Keratinocyte (primary cell): ENCODE results near the gene VWA5B2.

ENCODE experiments used
- CTCF ChIP-seq, 3 experiments: IDR thresholded peaks in 1 of 3; conservative IDR thresholded peaks in 1 of 3; optimal IDR thresholded peaks in 1 of 3; 2 replicates in 2 of 3; 3 replicates in 1 of 3; pipeline versions ENCODE3 to v1.5.1; 2011; ENCODE audit warnings: low read length in 3 of 3, mild to moderate bottlenecking in 3 of 3, moderate library complexity in 2 of 3, control low read depth in 1 of 3, inconsistent platforms in 1 of 3; ENCODE audit not compliant: insufficient read depth in 2 of 3; ENCODE audit errors: extremely low read depth in 1 of 3
- EZH2 ChIP-seq: IDR thresholded peaks from one replicate; pipeline ENCODE4 v1.6.1; 2012; ENCODE audit warnings: inconsistent platforms, mild to moderate bottlenecking, low read length, moderate library complexity

DNA sequence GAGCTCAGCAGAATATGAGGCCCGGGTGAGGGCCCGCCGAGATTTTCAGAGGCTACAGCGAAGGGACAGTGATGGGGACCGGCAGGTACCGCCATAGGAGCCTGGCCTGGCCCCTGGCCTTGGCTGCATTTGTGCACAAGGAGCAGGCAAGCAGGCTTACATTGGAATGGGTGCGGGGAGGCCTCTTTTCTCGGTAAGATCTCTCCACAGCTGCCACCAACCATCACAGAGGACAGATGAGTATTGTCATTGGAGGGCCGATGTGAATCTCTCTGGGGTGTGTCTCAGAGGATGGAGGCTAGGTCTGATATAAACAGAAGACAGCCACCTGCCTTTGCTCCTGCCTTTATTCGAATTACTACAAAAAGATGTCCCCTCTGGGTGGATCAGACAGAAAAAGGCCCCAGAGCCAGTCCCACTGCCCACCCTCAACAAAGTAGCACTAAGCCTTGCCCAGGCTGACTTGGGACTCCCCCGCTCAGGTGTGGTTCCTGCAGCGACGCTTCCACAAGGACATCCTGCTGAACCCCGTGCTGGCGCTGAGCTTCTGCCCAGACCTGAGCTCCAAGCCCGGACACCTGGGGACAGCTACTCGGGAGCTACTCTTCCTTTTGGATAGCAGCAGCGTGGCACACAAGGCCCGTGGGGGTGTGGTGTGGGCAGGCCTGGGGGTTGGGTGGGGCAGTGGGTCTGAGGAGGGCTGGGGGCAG, 5.4 kb downstream of the VWA5B2 start:
- TF ChIP-seq CTCF (optimal IDR thresholded peaks at IDR 0.05 in 1 of 3, IDR thresholded peaks at IDR 0.05 in 1 of 3, conservative IDR thresholded peaks at IDR 0.05 in 1 of 3; ENCODE audit: extremely low read depth in 1 of 3, insufficient read depth in 2 of 3, low read length in 3 of 3), result no peak
- TF ChIP-seq EZH2, result no peak
